Peyer's patch (tissue), 4 donors: ENCODE results near the gene E2F4. TPM values are rescaled to one million over a fixed set of nuclear protein-coding genes. Genes with fewer than 3 reads are reported as not detected.

ENCODE experiments used
- DNase-seq, 3 donors: peaks; one replicate each; pipeline ENCODE4 v3.0.0-alpha.2; 2017 to 2019
- H3K27ac ChIP-seq, 4 donors: fragments of 200-600 bp; sonication (generic); one replicate each; pipeline ENCODE4 v1.5.1; 2016 to 2019
- H3K27me3 ChIP-seq, 2 donors: fragments of 200-600 bp; sonication (generic); one replicate each; pipeline ENCODE4 v1.5.1; 2019
- H3K36me3 ChIP-seq, 3 donors: fragments of 200-600 bp; sonication (generic); one replicate each; pipeline ENCODE4 v1.5.1; 2016 to 2019
- H3K4me1 ChIP-seq, 4 donors: fragments of 200-600 bp; sonication (generic); one replicate each; pipeline ENCODE4 v1.5.1; 2016 to 2019
- H3K4me3 ChIP-seq, 4 donors: fragments of 200-600 bp; sonication (generic); 1 replicate in 3 of 4; 2 replicates in 1 of 4; pipeline ENCODE4 v1.5.1; 2016 to 2019; ENCODE audit warnings: mild to moderate bottlenecking in 1 of 4
- H3K9me3 ChIP-seq, 4 donors: fragments of 200-600 bp; sonication (generic); one replicate each; pipeline ENCODE4 v1.5.1; 2016 to 2019; ENCODE audit warnings: mild to moderate bottlenecking in 1 of 4
- CTCF ChIP-seq, 6 experiments: fragments of 450-650 bp in 4 of 6; fragments of 200-600 bp in 2 of 6; sonication (generic) in 1 of 6; IDR thresholded peaks; one replicate each; pipeline ENCODE4 v1.5.1; 2017 to 2019; ENCODE audit warnings: antibody characterized with exemption in 6 of 6, mild to moderate bottlenecking in 3 of 6, moderate library complexity in 1 of 6
- POLR2A ChIP-seq, 2 donors: fragments of 450-650 bp; IDR thresholded peaks; one replicate each; pipeline ENCODE4 v1.5.1; 2017; ENCODE audit warnings: antibody characterized with exemption in 2 of 2, mild to moderate bottlenecking in 2 of 2, moderate library complexity in 2 of 2
- total RNA-seq, 4 donors: library from RNA; depleted of rRNA; stranded (reverse); fragments of >200 nt; gene quantifications; one replicate each; pipeline ENCODE4 v1.1.0, GENCODE V29; 2016

Gene E2F4
- total RNA-seq, 4 donors from 2014 or later, result 122 to 182 (median 144) TPM

GRCh38 chr16:67240506-67240905, 48.6 kb downstream of the E2F4 start:
- H3K4me1 ChIP-seq, result peaks cover 6 to 53% (median 22%) of the 10 kb centered on the region in 4 donors
- H3K36me3 ChIP-seq, result peaks cover 0 to 42% (median 0%) of the 10 kb centered on the region in 3 donors
- no peak overlapping the region for H3K4me3 ChIP-seq
- DNase-seq, result peak in 1 of 3 donors; percentile 42
- H3K27ac ChIP-seq, result peak overlapping the region in 3 of 4 donors; percentile 53 to 89 (median 69)
- H3K27me3 ChIP-seq, result no peaks in the 10 kb centered on the region
- H3K9me3 ChIP-seq, result no peaks in the 10 kb centered on the region
- no peak for TF ChIP-seq CTCF (IDR thresholded peaks at IDR 0.05)
- TF ChIP-seq POLR2A (IDR thresholded peaks at IDR 0.05), result no peak

GRCh38 chr16:67241008-67241900, 49.3 kb downstream of the E2F4 start:
- peak in 2 of 3 donors; percentile 64 to 70 for DNase-seq
- TF ChIP-seq POLR2A (IDR thresholded peaks at IDR 0.05) (peak in 1 of 2 donors; percentile 15), CTCF (IDR thresholded peaks at IDR 0.05) (no peak)
- Histone ChIP-seq H3K27ac (peak overlapping the region; percentile 11 to 89 (median 61)), H3K4me1 (peaks cover 10 to 58% (median 28%) of the 10 kb centered on the region in 4 donors), H3K36me3 (peaks cover 0 to 35% (median 0%) of the 10 kb centered on the region in 3 donors), H3K9me3 (no peaks in the 10 kb centered on the region), H3K27me3 (no peaks in the 10 kb centered on the region), H3K4me3 (no peak overlapping the region)

GRCh38 chr16:67242138-67242730, 50.3 kb downstream of the E2F4 start:
- H3K4me1 ChIP-seq, result peaks cover 10 to 58% (median 28%) of the 10 kb centered on the region in 4 donors

GRCh38 chr16:67243481-67243880, 51.5 kb downstream of the E2F4 start:
- TF ChIP-seq POLR2A (IDR thresholded peaks at IDR 0.05), result no peak
- H3K27me3 ChIP-seq, result no peaks in the 10 kb centered on the region
- no peaks in the 10 kb centered on the region for H3K9me3 ChIP-seq
- peaks cover 0 to 13% (median 0%) of the 10 kb centered on the region in 3 donors for H3K36me3 ChIP-seq
- peaks cover 10 to 68% (median 36%) of the 10 kb centered on the region in 4 donors for H3K4me1 ChIP-seq
- peak in 1 of 3 donors; percentile 40 for DNase-seq
- H3K27ac ChIP-seq, result peak overlapping the region; percentile 85 to 90 (median 88)
- H3K4me3 ChIP-seq, result no peak overlapping the region

More at GRCh38 chr16:67242138-67242730, 50.3 kb downstream of the E2F4 start:
- H3K36me3 ChIP-seq, result peaks cover 0 to 25% (median 0%) of the 10 kb centered on the region in 3 donors
- H3K27ac ChIP-seq, result peak overlapping the region in 3 of 4 donors; percentile 53 to 89 (median 69)
- peak in 1 of 3 donors; percentile 36 for DNase-seq
- no peak for TF ChIP-seq CTCF (IDR thresholded peaks at IDR 0.05)
- no peak for TF ChIP-seq POLR2A (IDR thresholded peaks at IDR 0.05)
- H3K9me3 ChIP-seq, result no peaks in the 10 kb centered on the region
- no peak overlapping the region for H3K4me3 ChIP-seq
- no peaks in the 10 kb centered on the region for H3K27me3 ChIP-seq

GRCh38 chr16:67244387-67245185, 52.6 kb downstream of the E2F4 start:
- Histone ChIP-seq H3K4me1 (peaks cover 10 to 76% (median 40%) of the 10 kb centered on the region in 4 donors), H3K4me3 (no peak overlapping the region), H3K9me3 (no peaks in the 10 kb centered on the region), H3K27ac (peak overlapping the region; percentile 85 to 90 (median 88)), H3K36me3 (peaks cover 0 to 2% (median 0%) of the 10 kb centered on the region in 3 donors), H3K27me3 (peaks cover 0 to 5% of the 10 kb centered on the region in 2 donors)
- no peak for TF ChIP-seq CTCF (IDR thresholded peaks at IDR 0.05)
- TF ChIP-seq POLR2A (IDR thresholded peaks at IDR 0.05), result no peak
- peak; percentile 58 to 89 (median 79) for DNase-seq
